ENCODE measurements around the gene DGCR2.

DNA sequence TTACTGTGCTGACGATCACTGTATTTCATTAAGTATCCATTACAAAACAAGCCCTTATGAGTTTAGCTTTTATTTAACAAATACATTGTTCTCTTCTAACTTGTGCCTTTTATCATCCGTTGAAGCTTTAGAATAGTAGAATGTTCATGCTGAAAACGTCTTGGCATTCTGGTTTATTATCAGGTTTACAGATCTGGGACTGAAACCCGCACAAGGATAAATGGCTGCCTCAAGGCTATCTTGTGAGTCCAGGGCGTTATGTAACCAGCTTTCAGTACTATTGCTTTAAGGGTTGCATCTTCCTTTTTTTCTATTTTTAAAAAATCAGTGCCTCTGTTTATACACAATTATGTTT lies 119.6 kb downstream of the DGCR2 start:
- TF ChIP-seq POLR2A (IDR thresholded peaks at IDR 0.05; ENCODE audit: low read depth, low read length) (no peak), CTCF (conservative IDR thresholded peaks at IDR 0.05; ENCODE audit: low read depth, low read length) (no peak), USF2 (IDR thresholded peaks at IDR 0.05; ENCODE audit: low read depth, low read length) (no peak), RAD21 (IDR thresholded peaks at IDR 0.05; ENCODE audit: low read length) (no peak), RFX5 (IDR thresholded peaks at IDR 0.05; ENCODE audit: low read depth, low read length) (no peak), RCOR1 (IDR thresholded peaks at IDR 0.05; ENCODE audit: insufficient replicate concordance, low read length) (no peak), CEBPB (IDR thresholded peaks at IDR 0.05; ENCODE audit: low read depth, low read length) (no peak), SMC3 (IDR thresholded peaks at IDR 0.05; ENCODE audit: low read depth, low read length) (no peak), BHLHE40 (IDR thresholded peaks at IDR 0.05; ENCODE audit: low read depth, low read length) (no peak), MAFK (IDR thresholded peaks at IDR 0.05; ENCODE audit: low read depth, low read length) (no peak), MXI1 (IDR thresholded peaks at IDR 0.05; ENCODE audit: borderline replicate concordance, low read depth, low read length) (no peak), FOS (IDR thresholded peaks at IDR 0.05; ENCODE audit: low read depth, low read length) (no peak), MAZ (IDR thresholded peaks at IDR 0.05; ENCODE audit: borderline replicate concordance, low read depth, low read length) (no peak)

Measured in IMR-90 (cell line).